ENCODE data around the gene ATXN7L1. TPM values are rescaled to one million over a fixed set of nuclear protein-coding genes. Genes with fewer than 3 reads are reported as not detected.

Gene ATXN7L1
- total and polyA plus RNA-seq, 2 of the 8 experiments (the other 6 are each of a cell fraction or from before 2014, with no cell fraction given) = 14.3 to 34.0 TPM

DNA sequence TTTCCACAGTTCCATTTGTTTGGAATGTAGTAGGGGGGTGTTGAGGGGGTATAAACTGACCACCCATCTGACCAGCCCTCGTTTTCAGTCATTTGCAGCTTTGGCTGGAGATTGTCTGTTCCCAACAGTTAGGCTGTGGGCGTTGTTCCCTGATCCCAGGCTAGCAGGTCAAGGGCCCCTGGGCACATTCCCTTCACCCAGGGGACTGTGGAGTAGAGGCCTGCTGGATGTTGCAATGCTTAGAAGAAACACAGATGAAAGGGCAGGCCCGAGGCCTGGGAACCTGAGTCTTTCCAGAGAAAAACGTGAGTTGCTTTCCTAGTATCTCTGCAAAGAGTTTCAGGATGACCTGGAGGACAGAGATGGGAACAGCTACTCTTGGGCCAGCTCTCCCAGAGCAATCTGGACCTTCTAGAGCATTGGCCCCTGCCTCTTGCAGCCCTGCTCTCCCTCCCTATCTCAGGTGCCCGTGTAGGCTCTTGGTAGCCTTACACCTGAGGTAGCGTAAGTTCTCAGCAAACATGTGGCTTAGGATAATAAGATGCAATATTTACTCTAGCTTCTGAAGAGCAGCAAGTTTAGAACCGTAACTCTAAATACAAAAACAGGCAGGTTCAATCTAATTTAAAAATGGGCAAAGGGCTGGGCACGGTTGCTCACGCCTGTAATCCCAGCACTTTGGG is 195.8 kb downstream of the ATXN7L1 start:
- POLR2A ChIA-PET (ENCODE audit: partially characterized antibody) = interaction anchor here (0.6 to 1.3 kb wide), 4 partner anchors 8 to 41 kb away, joined by 3 to 4 read pairs (median 4); no protein-coding TSS in a partner anchor
- FAIRE-seq = no peak
- TF ChIP-seq EP300 (IDR thresholded peaks at IDR 0.05; ENCODE audit: borderline replicate concordance in 1 of 2, low read depth in 2 of 2, low read length in 2 of 2) = no peak
- no peak for TF ChIP-seq CHD2 (IDR thresholded peaks at IDR 0.05; ENCODE audit: low read length)
- TF ChIP-seq CBX5 (IDR thresholded peaks at IDR 0.05; ENCODE audit: low read depth, low read length) = no peak
- TF ChIP-seq, protein P1, sequence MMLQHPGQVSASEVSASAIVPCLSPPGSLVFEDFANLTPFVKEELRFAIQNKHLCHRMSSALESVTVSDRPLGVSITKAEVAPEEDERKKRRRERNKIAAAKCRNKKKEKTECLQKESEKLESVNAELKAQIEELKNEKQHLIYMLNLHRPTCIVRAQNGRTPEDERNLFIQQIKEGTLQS (IDR thresholded peaks at IDR 0.05; ENCODE audit: insufficient read depth, low read depth, low read length) = no peak
- no peak for TF ChIP-seq BRCA1 (IDR thresholded peaks at IDR 0.05; ENCODE audit: low read depth, low read length)
- no peak for TF ChIP-seq SIN3A (conservative IDR thresholded peaks at IDR 0.05 in 1 of 2, IDR thresholded peaks at IDR 0.05 in 1 of 2; ENCODE audit: low read depth in 1 of 2, low read length in 2 of 2)
- TF ChIP-seq CBX8 (IDR thresholded peaks at IDR 0.05; ENCODE audit: borderline replicate concordance, low read depth, low read length) = no peak
- no peak for TF ChIP-seq GABPA (IDR thresholded peaks at IDR 0.05; ENCODE audit: borderline replicate concordance, insufficient read depth, low read length)
- TF ChIP-seq, protein P2, sequence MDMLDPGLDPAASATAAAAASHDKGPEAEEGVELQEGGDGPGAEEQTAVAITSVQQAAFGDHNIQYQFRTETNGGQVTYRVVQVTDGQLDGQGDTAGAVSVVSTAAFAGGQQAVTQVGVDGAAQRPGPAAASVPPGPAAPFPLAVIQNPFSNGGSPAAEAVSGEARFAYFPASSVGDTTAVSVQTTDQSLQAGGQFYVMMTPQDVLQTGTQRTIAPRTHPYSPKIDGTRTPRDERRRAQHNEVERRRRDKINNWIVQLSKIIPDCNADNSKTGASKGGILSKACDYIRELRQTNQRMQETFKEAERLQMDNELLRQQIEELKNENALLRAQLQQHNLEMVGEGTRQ (IDR thresholded peaks at IDR 0.05; ENCODE audit: low read length) = no peak
- TF ChIP-seq TCF12 (IDR thresholded peaks at IDR 0.05; ENCODE audit: low read depth, low read length) = no peak

More for the DNA sequence above, 195.8 kb downstream of the ATXN7L1 start:
- Histone ChIP-seq H2BK15ac (ENCODE audit: low read length) (peak overlapping the region; percentile 40; the same call in 1 of the 2 replicates), H3K4me3 (ENCODE audit: extremely low read depth in 1 of 4, insufficient read depth in 2 of 4, low read depth in 3 of 4, low read length in 4 of 4) (no peak overlapping the region), H4K8ac (ENCODE audit: extremely low read depth, insufficient read depth, low read length) (no peak overlapping the region), H2AFZ (ENCODE audit: low read length) (no peak overlapping the region), H3K79me1 (ENCODE audit: low read depth, low read length) (no peaks in the 10 kb centered on the region; the same call in 1 of the 2 replicates), H4K91ac (replicated peaks; ENCODE audit: insufficient read length, low read length) (no peak overlapping the region), H3K4me1 (replicated peaks in 1 of 4; ENCODE audit: control insufficient read depth in 3 of 4, insufficient read depth in 4 of 4, low read length in 3 of 4) (peaks cover 0 to 7% (median 2%) of the 10 kb centered on the region in 4 experiments; a peak in 3 of 7 replicates), H3K9me3 (ENCODE audit: insufficient read depth in 2 of 2, low read depth in 1 of 2, low read length in 1 of 2) (no peaks in the 10 kb centered on the region), H2AK5ac (ENCODE audit: low read depth, low read length) (0 out of 2 replicates have a peak overlapping the region, but pooled peaks have one; percentile 29), H4K5ac (ENCODE audit: insufficient read length, low read depth, low read length) (no peak overlapping the region), H2BK12ac (ENCODE audit: low read depth, low read length) (no peak overlapping the region), H4K20me1 (replicated peaks in 1 of 2; ENCODE audit: control insufficient read depth in 1 of 2, insufficient read depth in 2 of 2, low read length in 2 of 2) (no peaks in the 10 kb centered on the region), H3K4me2 (ENCODE audit: insufficient read depth in 1 of 2, low read depth in 2 of 2, low read length in 2 of 2) (no peak overlapping the region), H2BK5ac (ENCODE audit: low read depth, low read length) (no peak overlapping the region), H3K23me2 (ENCODE audit: low read depth, low read length) (no peaks in the 10 kb centered on the region), H3K9ac (replicated peaks in 1 of 4; ENCODE audit: extremely low read depth in 1 of 4, low read depth in 3 of 4, low read length in 3 of 4) (no peak overlapping the region), H3K56ac (replicated peaks; ENCODE audit: insufficient read length, low read depth, low read length) (no peak overlapping the region), H3K27ac (ENCODE audit: low read depth, low read length) (no peak overlapping the region), H3K4ac (replicated peaks; ENCODE audit: insufficient read length, low read depth, low read length) (no peak overlapping the region), H3K36me3 (ENCODE audit: control insufficient read depth in 2 of 4, insufficient read depth in 4 of 4, low read length in 3 of 4) (no peaks in the 10 kb centered on the region), H2BK20ac (ENCODE audit: low read length) (peak overlapping the region; percentile 92), H3K27me3 (replicated peaks in 1 of 4; ENCODE audit: control insufficient read depth in 3 of 4, extremely low read depth in 1 of 4, insufficient read depth in 3 of 4, low read length in 3 of 4) (no peaks in the 10 kb centered on the region; a peak in 1 of 7 replicates), H3K23ac (ENCODE audit: insufficient read length) (no peak overlapping the region), H2BK120ac (replicated peaks; ENCODE audit: low read depth, low read length) (no peak overlapping the region), H3K18ac (ENCODE audit: extremely low read depth, low read length) (0 out of 2 replicates have a peak overlapping the region, but pooled peaks have one; percentile 4), H3K79me2 (ENCODE audit: control insufficient read depth in 1 of 2, insufficient read depth in 2 of 2, low read length in 2 of 2) (no peaks in the 10 kb centered on the region), H3K14ac (ENCODE audit: insufficient read length) (no peak overlapping the region)
- DNase-seq (ENCODE audit: low read depth in 1 of 2, low spot score in 2 of 2) = no peak
- CTCF ChIA-PET (ENCODE audit: partially characterized antibody) = interaction anchor here (0.7 to 1.2 kb wide), 3 partner anchors 23 to 342 kb away, joined by 3 read pairs; no protein-coding TSS in a partner anchor
- WGBS, 2 experiments (ENCODE audit: extremely low coverage in 1 of 2, insufficient coverage in 1 of 2, insufficient read length in 1 of 2, insufficient replicate concordance in 2 of 2, low coverage in 1 of 2, low lambda C conversion rate in 2 of 2, missing lambda C conversion rate in 1 of 2) = 92% methylated on average over 9 of the region's 9 CpGs; no CpG with 5 or more reads in 1 of the 2 experiments

All from H1 (cell line).